ENCODE results near the gene TAB2. TPM values are rescaled to one million over a fixed set of nuclear protein-coding genes. Genes with fewer than 3 reads are reported as not detected.

TAB2 gene
- total and polyA plus RNA-seq, 2 donors (not counting 3 experiments of a cell fraction or from before 2014, with no cell fraction given): 26.0 to 37.4 TPM

- no peaks in the 10 kb centered on the region for H3K79me2 ChIP-seq (ENCODE audit: control insufficient read depth, insufficient read depth, low read length)
- no peak for TF ChIP-seq POLR2A (IDR thresholded peaks at IDR 0.05; ENCODE audit: low read depth, low read length)
- TF ChIP-seq MYC (IDR thresholded peaks at IDR 0.05; ENCODE audit: low read depth, low read length): no peak
- no peaks in the 10 kb centered on the region for H3K4me1 ChIP-seq (ENCODE audit: control insufficient read depth, extremely low read depth, insufficient read depth, low read length)
- no TSS peak for BruUV-seq (replicated peaks)
- FAIRE-seq (no peak), DNase-seq (ENCODE audit: low read depth, low spot score) (no peak)
- H3K27me3 ChIP-seq (ENCODE audit: control insufficient read depth in 2 of 2, insufficient read depth in 2 of 2, low read length in 2 of 2): peaks cover 3% of the 10 kb centered on the region in 2 experiments
- dilution Hi-C loops (cut with MboI; ENCODE audit: extremely low pct_ligation_motif_present, low sequenced_read_pairs): no loop called here
- no peaks in the 10 kb centered on the region for H3K9me1 ChIP-seq (replicated peaks; ENCODE audit: control insufficient read depth, extremely low read depth, insufficient read depth, low read length)
- CTCF ChIA-PET: no interaction called here
- intact Hi-C loops (cut with micrococcal nuclease): no loop called here
- H2AFZ ChIP-seq (ENCODE audit: low read depth, low read length): no peak overlapping the region
- no peak overlapping the region for H3K4me2 ChIP-seq (ENCODE audit: insufficient read depth, low read length)
- no peaks in the 10 kb centered on the region for H4K20me1 ChIP-seq (replicated peaks; ENCODE audit: control insufficient read depth, extremely low read depth, insufficient read depth, low read length)
- no peak overlapping the region for H3K27ac ChIP-seq (ENCODE audit: insufficient read depth, low read depth, low read length)
- no peaks in the 10 kb centered on the region for H3K9me3 ChIP-seq (replicated peaks; ENCODE audit: control insufficient read depth, insufficient read depth, low read length)
- no peak overlapping the region for H3K4me3 ChIP-seq (replicated peaks in 1 of 3; ENCODE audit: insufficient read depth in 1 of 3, low read depth in 1 of 3, low read length in 3 of 3)
- POLR2A ChIA-PET: no interaction called here
- H3K9ac ChIP-seq (replicated peaks; ENCODE audit: extremely low read depth, insufficient read depth, low read length): no peak overlapping the region
- H3K36me3 ChIP-seq (ENCODE audit: control insufficient read depth in 2 of 2, extremely low read depth in 1 of 2, insufficient read depth in 2 of 2, low read length in 2 of 2): no peaks in the 10 kb centered on the region
Observed at GRCh38 chr6:149285626-149286025, 31.9 kb upstream of the TAB2 start.

- H3K9ac ChIP-seq (replicated peaks; ENCODE audit: extremely low read depth, insufficient read depth, low read length): no peak overlapping the region
- no peak for FAIRE-seq
Observed at GRCh38 chr6:149286905-149287304, 30.6 kb upstream of the TAB2 start.

More at GRCh38 chr6:149286905-149287304, 30.6 kb upstream of the TAB2 start:
- Histone ChIP-seq H3K9me1 (replicated peaks; ENCODE audit: control insufficient read depth, extremely low read depth, insufficient read depth, low read length) (no peaks in the 10 kb centered on the region), H3K27ac (ENCODE audit: insufficient read depth, low read depth, low read length) (no peak overlapping the region), H3K27me3 (ENCODE audit: control insufficient read depth in 2 of 2, insufficient read depth in 2 of 2, low read length in 2 of 2) (peaks cover 3% of the 10 kb centered on the region in 2 experiments), H3K4me3 (replicated peaks in 1 of 3; ENCODE audit: insufficient read depth in 1 of 3, low read depth in 1 of 3, low read length in 3 of 3) (no peak overlapping the region), H2AFZ (ENCODE audit: low read depth, low read length) (no peak overlapping the region), H3K4me2 (ENCODE audit: insufficient read depth, low read length) (no peak overlapping the region), H3K79me2 (ENCODE audit: control insufficient read depth, insufficient read depth, low read length) (no peaks in the 10 kb centered on the region), H3K4me1 (ENCODE audit: control insufficient read depth, extremely low read depth, insufficient read depth, low read length) (no peaks in the 10 kb centered on the region), H4K20me1 (replicated peaks; ENCODE audit: control insufficient read depth, extremely low read depth, insufficient read depth, low read length) (no peaks in the 10 kb centered on the region), H3K36me3 (ENCODE audit: control insufficient read depth in 2 of 2, extremely low read depth in 1 of 2, insufficient read depth in 2 of 2, low read length in 2 of 2) (no peaks in the 10 kb centered on the region), H3K9me3 (replicated peaks; ENCODE audit: control insufficient read depth, insufficient read depth, low read length) (no peaks in the 10 kb centered on the region)
- ChIA-PET POLR2A (no interaction called here), CTCF (no interaction called here)
- BruUV-seq (replicated peaks): no TSS peak
- no peak for DNase-seq (ENCODE audit: low read depth, low spot score)
- dilution Hi-C loops (cut with MboI; ENCODE audit: extremely low pct_ligation_motif_present, low sequenced_read_pairs): no loop called here
- TF ChIP-seq, protein P1, sequence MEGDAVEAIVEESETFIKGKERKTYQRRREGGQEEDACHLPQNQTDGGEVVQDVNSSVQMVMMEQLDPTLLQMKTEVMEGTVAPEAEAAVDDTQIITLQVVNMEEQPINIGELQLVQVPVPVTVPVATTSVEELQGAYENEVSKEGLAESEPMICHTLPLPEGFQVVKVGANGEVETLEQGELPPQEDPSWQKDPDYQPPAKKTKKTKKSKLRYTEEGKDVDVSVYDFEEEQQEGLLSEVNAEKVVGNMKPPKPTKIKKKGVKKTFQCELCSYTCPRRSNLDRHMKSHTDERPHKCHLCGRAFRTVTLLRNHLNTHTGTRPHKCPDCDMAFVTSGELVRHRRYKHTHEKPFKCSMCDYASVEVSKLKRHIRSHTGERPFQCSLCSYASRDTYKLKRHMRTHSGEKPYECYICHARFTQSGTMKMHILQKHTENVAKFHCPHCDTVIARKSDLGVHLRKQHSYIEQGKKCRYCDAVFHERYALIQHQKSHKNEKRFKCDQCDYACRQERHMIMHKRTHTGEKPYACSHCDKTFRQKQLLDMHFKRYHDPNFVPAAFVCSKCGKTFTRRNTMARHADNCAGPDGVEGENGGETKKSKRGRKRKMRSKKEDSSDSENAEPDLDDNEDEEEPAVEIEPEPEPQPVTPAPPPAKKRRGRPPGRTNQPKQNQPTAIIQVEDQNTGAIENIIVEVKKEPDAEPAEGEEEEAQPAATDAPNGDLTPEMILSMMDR (IDR thresholded peaks at IDR 0.05; ENCODE audit: extremely low read depth in 1 of 2, insufficient read depth in 1 of 2, low read depth in 1 of 2, low read length in 2 of 2): no peak
- TF ChIP-seq POLR2AphosphoS5 (IDR thresholded peaks at IDR 0.05; ENCODE audit: insufficient read depth, low read depth, low read length): no peak
- no peak for TF ChIP-seq EZH2 (IDR thresholded peaks at IDR 0.05; ENCODE audit: borderline replicate concordance, low read depth, low read length, severe bottlenecking)
- TF ChIP-seq, protein P2, sequence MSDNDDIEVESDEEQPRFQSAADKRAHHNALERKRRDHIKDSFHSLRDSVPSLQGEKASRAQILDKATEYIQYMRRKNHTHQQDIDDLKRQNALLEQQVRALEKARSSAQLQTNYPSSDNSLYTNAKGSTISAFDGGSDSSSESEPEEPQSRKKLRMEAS (IDR thresholded peaks at IDR 0.05; ENCODE audit: insufficient read depth, insufficient read length): no peak
- no peak for TF ChIP-seq GATA2 (IDR thresholded peaks at IDR 0.05; ENCODE audit: insufficient read depth, insufficient read length, low read depth, low read length)
- TF ChIP-seq FOS (IDR thresholded peaks at IDR 0.05; ENCODE audit: borderline replicate concordance, insufficient read depth, low read length): no peak
- no peak for TF ChIP-seq JUN (IDR thresholded peaks at IDR 0.05; ENCODE audit: borderline replicate concordance, insufficient read depth, insufficient read length, low read depth)
- TF ChIP-seq POLR2A (IDR thresholded peaks at IDR 0.05; ENCODE audit: low read depth, low read length): no peak
- TF ChIP-seq MYC (IDR thresholded peaks at IDR 0.05; ENCODE audit: low read depth, low read length): no peak
- intact Hi-C loops (cut with micrococcal nuclease): no loop called here

Measured in endothelial cell of umbilical vein (primary cell).